HG02642 (cell line): ENCODE measurements around the gene CTAGE4.
"Not testable (repeated sequence)": the region's sequence is repeated elsewhere in the genome, so short reads cannot be mapped to it uniquely, and the experiment has no call there.

ENCODE experiments used
- ATAC-seq: cut with Tn5 transposase; IDR thresholded peaks from one replicate; pipeline ENCODE4 v1.9.1; 2021; ENCODE audit warnings: mild to moderate bottlenecking; ENCODE audit not compliant: unreplicated experiment, poor library complexity

Gene CTAGE4

GRCh38 chr7:144203086-144203485 is 19.8 kb downstream of the CTAGE4 start:
- ATAC-seq = not testable (repeated sequence)

GRCh38 chr7:144205306-144205705 is 22.0 kb downstream of the CTAGE4 start:
- ATAC-seq = not testable (repeated sequence)

- not testable (repeated sequence) for ATAC-seq
These were observed 33.9 kb downstream of the CTAGE4 start for GRCh38 chr7:144217200-144217599.

GRCh38 chr7:144218581-144218980 is 35.3 kb downstream of the CTAGE4 start:
- ATAC-seq = not testable (repeated sequence)

GRCh38 chr7:144219149-144219548 is 35.9 kb downstream of the CTAGE4 start:
- not testable (repeated sequence) for ATAC-seq

- not testable (repeated sequence) for ATAC-seq
These were observed 37.3 kb downstream of the CTAGE4 start for GRCh38 chr7:144220531-144220930.

GRCh38 chr7:144223675-144224074 is 40.4 kb downstream of the CTAGE4 start:
- not testable (repeated sequence) for ATAC-seq

- ATAC-seq = not testable (repeated sequence)
These were observed 43.6 kb downstream of the CTAGE4 start for GRCh38 chr7:144226866-144227265.

GRCh38 chr7:144228810-144229209 is 45.5 kb downstream of the CTAGE4 start:
- ATAC-seq = not testable (repeated sequence)

GRCh38 chr7:144231027-144231426 is 47.8 kb downstream of the CTAGE4 start:
- ATAC-seq = not testable (repeated sequence)

- not testable (repeated sequence) for ATAC-seq
These were observed 49.8 kb downstream of the CTAGE4 start for GRCh38 chr7:144233039-144233438.
